ENCODE measurements around the gene CREB5.

The CREB5 gene

DNA sequence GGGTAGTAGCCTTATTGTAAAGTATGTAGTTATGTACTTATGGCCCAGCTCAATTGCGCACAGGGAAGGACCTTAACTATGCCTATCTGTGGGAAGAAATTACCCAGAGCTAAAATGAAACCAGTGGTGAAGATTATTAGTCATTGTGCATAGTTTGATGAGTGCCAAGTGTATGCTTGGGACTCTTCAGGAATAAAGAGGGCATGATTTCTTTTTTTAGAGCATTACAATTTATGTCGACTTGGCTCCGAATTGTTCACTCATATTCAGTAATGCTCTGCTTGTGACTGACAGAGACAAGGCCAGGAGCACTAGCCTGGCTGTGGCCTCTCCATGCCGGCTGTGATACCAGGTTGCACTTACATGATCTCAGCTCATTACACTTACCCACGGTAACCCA, 276.3 kb downstream of the CREB5 start:
- H3K9ac ChIP-seq: no peak overlapping the region
- H3K9me3 ChIP-seq (ENCODE audit: control insufficient read depth, low read length): no peaks in the 10 kb centered on the region
- TF ChIP-seq, protein P1, sequence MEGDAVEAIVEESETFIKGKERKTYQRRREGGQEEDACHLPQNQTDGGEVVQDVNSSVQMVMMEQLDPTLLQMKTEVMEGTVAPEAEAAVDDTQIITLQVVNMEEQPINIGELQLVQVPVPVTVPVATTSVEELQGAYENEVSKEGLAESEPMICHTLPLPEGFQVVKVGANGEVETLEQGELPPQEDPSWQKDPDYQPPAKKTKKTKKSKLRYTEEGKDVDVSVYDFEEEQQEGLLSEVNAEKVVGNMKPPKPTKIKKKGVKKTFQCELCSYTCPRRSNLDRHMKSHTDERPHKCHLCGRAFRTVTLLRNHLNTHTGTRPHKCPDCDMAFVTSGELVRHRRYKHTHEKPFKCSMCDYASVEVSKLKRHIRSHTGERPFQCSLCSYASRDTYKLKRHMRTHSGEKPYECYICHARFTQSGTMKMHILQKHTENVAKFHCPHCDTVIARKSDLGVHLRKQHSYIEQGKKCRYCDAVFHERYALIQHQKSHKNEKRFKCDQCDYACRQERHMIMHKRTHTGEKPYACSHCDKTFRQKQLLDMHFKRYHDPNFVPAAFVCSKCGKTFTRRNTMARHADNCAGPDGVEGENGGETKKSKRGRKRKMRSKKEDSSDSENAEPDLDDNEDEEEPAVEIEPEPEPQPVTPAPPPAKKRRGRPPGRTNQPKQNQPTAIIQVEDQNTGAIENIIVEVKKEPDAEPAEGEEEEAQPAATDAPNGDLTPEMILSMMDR (IDR thresholded peaks at IDR 0.05): no peak
- H3K4me2 ChIP-seq (ENCODE audit: low read length): no peak overlapping the region
- no peaks in the 10 kb centered on the region for H3K27me3 ChIP-seq (ENCODE audit: control insufficient read depth, insufficient read depth, low read length)
- no peaks in the 10 kb centered on the region for H3K79me2 ChIP-seq
- H2AFZ ChIP-seq: no peak overlapping the region
- no peak overlapping the region for H3K4me3 ChIP-seq (ENCODE audit: low read depth, low read length)
- H3K36me3 ChIP-seq (ENCODE audit: control insufficient read depth, insufficient read depth, low read length): no peaks in the 10 kb centered on the region
- no peak overlapping the region for H3K27ac ChIP-seq
- H3K4me1 ChIP-seq: no peaks in the 10 kb centered on the region

DNA sequence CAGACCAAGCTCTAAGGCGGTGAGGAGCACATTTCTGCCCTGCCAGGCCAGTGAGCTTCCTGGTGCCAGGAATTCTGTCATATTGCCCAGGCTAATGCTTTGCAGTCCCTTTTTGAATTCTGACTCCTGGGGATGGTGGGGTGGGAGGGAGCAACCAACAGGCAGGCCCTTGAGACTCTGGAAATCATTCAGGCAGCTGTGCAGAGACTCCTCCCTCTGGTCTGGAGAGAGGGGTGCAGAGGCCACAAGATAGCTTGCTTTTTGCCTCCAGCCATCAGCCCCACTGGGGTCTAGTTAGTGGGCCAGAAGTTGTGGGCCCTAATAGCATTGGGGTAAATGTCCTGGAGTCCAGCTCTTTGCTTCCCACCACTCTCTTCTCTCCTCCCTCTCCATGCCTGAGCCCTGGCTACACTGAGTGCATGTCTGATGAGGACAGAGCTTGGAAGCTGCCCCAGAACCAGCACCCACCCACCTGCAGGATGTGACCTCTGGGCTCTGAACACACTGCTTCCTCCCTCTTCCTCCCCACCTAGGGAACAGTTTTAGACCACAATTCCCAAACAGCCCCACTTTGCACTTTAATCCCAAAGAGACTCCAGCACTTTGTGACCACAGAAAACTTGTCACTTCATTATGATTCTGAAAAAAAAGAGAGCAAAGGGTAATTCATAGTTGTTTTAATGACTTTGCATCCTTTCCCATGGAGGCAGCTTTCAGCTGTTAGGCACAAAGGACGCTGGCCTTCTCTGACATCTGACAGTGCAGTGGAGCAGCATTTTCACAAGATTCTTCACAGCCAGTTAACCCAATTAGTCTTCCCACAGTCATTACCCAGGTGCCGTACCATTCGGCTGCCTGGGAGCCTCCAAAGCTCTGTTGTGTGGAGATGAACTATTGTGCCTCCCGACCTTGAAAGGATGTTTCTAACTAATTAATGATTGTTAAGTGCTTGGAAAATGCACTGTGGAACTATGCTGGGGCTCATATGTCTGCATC, 283.3 kb downstream of the CREB5 start:
- no peak overlapping the region for H3K4me3 ChIP-seq (ENCODE audit: low read depth, low read length)
- H3K79me2 ChIP-seq: no peaks in the 10 kb centered on the region
- TF ChIP-seq, protein P1 (IDR thresholded peaks at IDR 0.05): no peak
- H3K4me2 ChIP-seq (ENCODE audit: low read length): no peak overlapping the region
- no peaks in the 10 kb centered on the region for H3K36me3 ChIP-seq (ENCODE audit: control insufficient read depth, insufficient read depth, low read length)
- H3K27me3 ChIP-seq (ENCODE audit: control insufficient read depth, insufficient read depth, low read length): no peaks in the 10 kb centered on the region
- H3K9me3 ChIP-seq (ENCODE audit: control insufficient read depth, low read length): no peaks in the 10 kb centered on the region
- no peak overlapping the region for H3K9ac ChIP-seq
- H3K4me1 ChIP-seq: no peaks in the 10 kb centered on the region
- no peak overlapping the region for H3K27ac ChIP-seq
- H2AFZ ChIP-seq: no peak overlapping the region

DNA sequence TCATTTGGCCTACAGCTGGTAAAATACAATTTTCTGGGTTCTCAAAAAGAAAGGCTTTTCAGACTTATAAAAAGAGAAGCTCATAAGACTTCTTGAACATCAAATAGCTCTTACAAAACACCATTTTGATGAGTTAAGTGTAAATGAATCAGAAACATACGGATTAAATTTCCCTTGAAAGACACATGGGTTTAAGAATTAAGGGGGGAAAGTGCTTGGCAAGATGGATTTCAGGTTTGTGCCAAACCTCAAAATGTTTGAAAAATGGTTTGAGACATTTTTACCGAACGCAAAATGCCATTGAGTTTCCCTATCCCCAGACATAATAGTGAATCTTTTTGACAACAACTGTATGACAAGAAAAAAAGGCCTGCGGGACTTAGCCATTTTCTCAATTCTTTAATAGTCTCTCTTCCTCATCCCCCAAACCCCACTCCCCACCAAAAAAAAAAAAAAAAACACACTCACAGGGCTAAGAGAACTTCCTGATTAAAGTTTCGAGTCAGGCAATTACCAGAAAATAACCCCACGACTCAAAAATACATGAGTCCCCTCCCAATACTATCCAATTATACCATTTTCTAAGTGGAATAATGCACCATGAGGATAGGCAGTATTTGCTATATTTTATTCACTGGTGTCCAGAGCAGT, 285.7 kb downstream of the CREB5 start:
- Histone ChIP-seq H3K4me1 (no peaks in the 10 kb centered on the region), H2AFZ (no peak overlapping the region), H3K27me3 (ENCODE audit: control insufficient read depth, insufficient read depth, low read length) (no peaks in the 10 kb centered on the region), H3K9ac (no peak overlapping the region), H3K36me3 (ENCODE audit: control insufficient read depth, insufficient read depth, low read length) (no peaks in the 10 kb centered on the region), H3K4me2 (ENCODE audit: low read length) (no peak overlapping the region), H3K4me3 (ENCODE audit: low read depth, low read length) (no peak overlapping the region), H3K27ac (no peak overlapping the region), H3K79me2 (no peaks in the 10 kb centered on the region), H3K9me3 (ENCODE audit: control insufficient read depth, low read length) (no peaks in the 10 kb centered on the region)
- TF ChIP-seq, protein P1 (IDR thresholded peaks at IDR 0.05): no peak

DNA sequence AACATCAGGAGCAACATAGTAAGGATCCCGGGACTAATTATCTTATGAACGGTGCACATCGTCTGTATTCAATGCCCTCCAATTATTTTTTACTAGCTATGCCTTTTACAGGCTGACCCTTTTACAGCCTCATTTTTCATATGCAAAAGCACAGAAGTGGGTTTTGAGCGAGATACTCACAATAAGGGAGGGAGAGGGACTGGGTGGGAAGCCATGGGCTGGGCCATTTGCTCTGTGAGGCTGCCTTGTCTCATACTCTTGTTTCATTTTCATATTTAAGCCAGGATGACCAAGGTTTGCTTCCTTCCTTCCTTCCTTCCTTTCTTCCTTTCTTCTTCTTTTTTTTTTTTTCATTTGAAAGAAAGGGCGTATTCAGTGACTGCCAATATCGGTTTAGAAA, 286.5 kb downstream of the CREB5 start:
- no peaks in the 10 kb centered on the region for H3K27me3 ChIP-seq (ENCODE audit: control insufficient read depth, insufficient read depth, low read length)
- H3K4me2 ChIP-seq (ENCODE audit: low read length): no peak overlapping the region
- H3K27ac ChIP-seq: no peak overlapping the region
- H3K4me3 ChIP-seq (ENCODE audit: low read depth, low read length): no peak overlapping the region
- no peaks in the 10 kb centered on the region for H3K79me2 ChIP-seq
- H3K9ac ChIP-seq: no peak overlapping the region
- H3K9me3 ChIP-seq (ENCODE audit: control insufficient read depth, low read length): no peaks in the 10 kb centered on the region
- H3K36me3 ChIP-seq (ENCODE audit: control insufficient read depth, insufficient read depth, low read length): no peaks in the 10 kb centered on the region
- TF ChIP-seq, protein P1 (IDR thresholded peaks at IDR 0.05): no peak
- H3K4me1 ChIP-seq: no peaks in the 10 kb centered on the region
- H2AFZ ChIP-seq: no peak overlapping the region
